Vagina (tissue), 2 donors: ENCODE data around the gene DMAC2L.

ENCODE experiments used
- POLR2A ChIP-seq, 2 donors: fragments of 450-650 bp; IDR thresholded peaks; one replicate each; pipeline ENCODE4 v1.6.1; 2017; ENCODE audit warnings: antibody characterized with exemption in 2 of 2, mild to moderate bottlenecking in 2 of 2, moderate library complexity in 2 of 2
- TF ChIP-seq, protein P1 (sequence below), 3 experiments: fragments of 450-650 bp in 2 of 3; fragments of 200-600 bp in 1 of 3; sonication (generic) in 1 of 3; IDR thresholded peaks; one replicate each; pipeline ENCODE4 v1.5.1; 2017 to 2019; ENCODE audit warnings: antibody characterized with exemption in 3 of 3, mild to moderate bottlenecking in 2 of 3, moderate library complexity in 2 of 3

DNA sequence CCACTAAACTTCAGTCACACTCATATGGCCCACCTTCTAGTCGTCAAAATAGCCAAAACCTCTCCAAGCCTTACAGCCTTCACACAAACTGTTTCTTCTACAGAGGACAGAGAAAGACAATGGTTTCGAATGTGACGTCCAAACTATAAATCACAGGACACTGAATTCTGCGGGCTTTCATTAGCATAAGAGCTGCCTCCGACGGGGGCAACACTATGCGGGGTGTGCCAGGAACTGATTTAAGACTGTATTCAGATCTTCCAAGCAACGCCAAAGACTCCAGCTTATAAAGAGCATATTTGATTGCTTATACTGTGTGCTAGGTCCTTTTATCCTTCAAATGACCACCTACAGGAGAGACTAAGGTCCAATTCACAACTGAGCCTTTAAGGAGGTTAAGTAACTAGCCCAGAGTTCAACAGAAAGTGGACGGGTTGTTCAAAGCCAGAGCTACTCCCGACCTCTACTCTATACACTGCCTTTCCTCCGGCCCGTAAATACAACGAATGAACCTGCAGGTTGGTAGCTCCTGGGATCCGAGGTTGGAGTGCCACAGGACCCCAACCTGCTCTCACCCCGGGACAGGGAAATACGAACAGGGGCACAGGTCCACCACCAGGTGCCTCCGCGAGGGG lies 670 bp upstream of the DMAC2L start:
- TF ChIP-seq, protein P1, sequence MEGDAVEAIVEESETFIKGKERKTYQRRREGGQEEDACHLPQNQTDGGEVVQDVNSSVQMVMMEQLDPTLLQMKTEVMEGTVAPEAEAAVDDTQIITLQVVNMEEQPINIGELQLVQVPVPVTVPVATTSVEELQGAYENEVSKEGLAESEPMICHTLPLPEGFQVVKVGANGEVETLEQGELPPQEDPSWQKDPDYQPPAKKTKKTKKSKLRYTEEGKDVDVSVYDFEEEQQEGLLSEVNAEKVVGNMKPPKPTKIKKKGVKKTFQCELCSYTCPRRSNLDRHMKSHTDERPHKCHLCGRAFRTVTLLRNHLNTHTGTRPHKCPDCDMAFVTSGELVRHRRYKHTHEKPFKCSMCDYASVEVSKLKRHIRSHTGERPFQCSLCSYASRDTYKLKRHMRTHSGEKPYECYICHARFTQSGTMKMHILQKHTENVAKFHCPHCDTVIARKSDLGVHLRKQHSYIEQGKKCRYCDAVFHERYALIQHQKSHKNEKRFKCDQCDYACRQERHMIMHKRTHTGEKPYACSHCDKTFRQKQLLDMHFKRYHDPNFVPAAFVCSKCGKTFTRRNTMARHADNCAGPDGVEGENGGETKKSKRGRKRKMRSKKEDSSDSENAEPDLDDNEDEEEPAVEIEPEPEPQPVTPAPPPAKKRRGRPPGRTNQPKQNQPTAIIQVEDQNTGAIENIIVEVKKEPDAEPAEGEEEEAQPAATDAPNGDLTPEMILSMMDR (IDR thresholded peaks at IDR 0.05): no peak
- TF ChIP-seq POLR2A (IDR thresholded peaks at IDR 0.05): no peak
